B cell (primary cell): Measurements from ENCODE around the gene ASTL. TPM values are rescaled to one million over a fixed set of nuclear protein-coding genes. Genes with fewer than 3 reads are reported as not detected.

ENCODE experiments used
- ATAC-seq: fragments of 200-7000 bp; cut with Tn5 transposase; one replicate; pipeline ENCODE4 v1.10.0; 2021; ENCODE audit warnings: low read depth, mild to moderate bottlenecking, moderate number of reproducible peaks, moderate library complexity
- CTCF ChIA-PET: fragments of 350-600 bp; sonication (Branson Sonifier 250); formaldehyde crosslinking; loops from one replicate; lab custom pipeline; 2021; ENCODE audit warnings: antibody characterized with exemption, inconsistent platforms; lab: Charles Lee
- POLR2A ChIA-PET: fragments of 350-600 bp; sonication (Branson Sonifier 250); formaldehyde crosslinking; loops from one replicate; lab custom pipeline; 2021; ENCODE audit warnings: antibody characterized with exemption; lab: Charles Lee
- DNase-seq: peaks from one replicate; pipeline ENCODE4 v3.0.0; 2013
- H2AFZ ChIP-seq: 2 replicates; pipeline ENCODE4 v1.6.1; 2012; ENCODE audit warnings: mild to moderate bottlenecking, low read depth, low read length; ENCODE audit not compliant: insufficient read depth, poor library complexity, severe bottlenecking
- H3K27ac ChIP-seq, 2 donors: 1 replicate in 1 of 2; 2 replicates in 1 of 2; pipeline ENCODE4 v1.5.1; 2012 to 2013; ENCODE audit warnings: low read length in 2 of 2, mild to moderate bottlenecking in 2 of 2, moderate library complexity in 1 of 2
- H3K27me3 ChIP-seq, 4 experiments: fragments of 200-600 bp in 1 of 4; sonication (generic) in 1 of 4; replicated peaks in 1 of 4; 1 replicate in 2 of 4; 2 replicates in 2 of 4; pipeline versions ENCODE4 v1.6.1 to v1.7.0; 2013 to 2016; ENCODE audit warnings: low read length in 3 of 4, mild to moderate bottlenecking in 2 of 4, mixed read lengths in 1 of 4, moderate library complexity in 1 of 4; ENCODE audit not compliant: insufficient read depth in 4 of 4, control insufficient read depth in 3 of 4; ENCODE audit errors: control extremely low read depth in 1 of 4
- H3K36me3 ChIP-seq, 2 experiments: replicated peaks in 1 of 2; 1 replicate in 1 of 2; 2 replicates in 1 of 2; pipeline versions ENCODE4 v1.6.1 to v1.7.1; 2013; ENCODE audit warnings: low read length in 1 of 2; ENCODE audit not compliant: insufficient read depth in 2 of 2, control insufficient read depth in 1 of 2; ENCODE audit errors: control extremely low read depth in 1 of 2, extremely low read depth in 1 of 2
- H3K4me1 ChIP-seq, 2 donors: fragments of 200-600 bp in 1 of 2; sonication (generic) in 1 of 2; 1 replicate in 1 of 2; 2 replicates in 1 of 2; pipeline versions ENCODE4 v1.5.1 to v1.6.1; 2013 to 2017; ENCODE audit warnings: low read length in 2 of 2; ENCODE audit not compliant: control insufficient read depth in 2 of 2, insufficient read depth in 2 of 2
- H3K4me2 ChIP-seq: replicated peaks from 2 replicates; pipeline ENCODE3; 2012; ENCODE audit warnings: mild to moderate bottlenecking, low read depth, low read length; ENCODE audit not compliant: poor library complexity, severe bottlenecking
- H3K4me3 ChIP-seq, 5 experiments: fragments of 200-600 bp in 1 of 5; sonication (generic) in 1 of 5; 1 replicate in 3 of 5; 2 replicates in 2 of 5; pipeline versions ENCODE4 v1.5.1 to v1.7.0; 2011 to 2016; ENCODE audit warnings: low read length in 4 of 5, mild to moderate bottlenecking in 4 of 5, low read depth in 2 of 5, control low read depth in 1 of 5, moderate library complexity in 1 of 5; ENCODE audit not compliant: insufficient read depth in 1 of 5; ENCODE audit errors: control extremely low read depth in 1 of 5, extremely low read depth in 1 of 5
- H3K79me2 ChIP-seq: fragments of 200-600 bp; sonication (generic); one replicate; pipeline ENCODE4 v1.6.0; 2016; ENCODE audit warnings: low read length; ENCODE audit not compliant: control insufficient read depth, insufficient read depth
- H3K9ac ChIP-seq: fragments of 200-600 bp; sonication (generic); 2 replicates; pipeline ENCODE4 v1.6.1; 2017; ENCODE audit warnings: mild to moderate bottlenecking, low read length, moderate library complexity
- H3K9me3 ChIP-seq, 3 donors: one replicate each; pipeline versions ENCODE4 v1.6.1 to v1.7.1; 2013; ENCODE audit warnings: low read length in 2 of 3; ENCODE audit not compliant: control insufficient read depth in 2 of 3, insufficient read depth in 1 of 3; ENCODE audit errors: control extremely low read depth in 1 of 3
- H4K20me1 ChIP-seq: 2 replicates; pipeline ENCODE4 v1.6.0; 2012; ENCODE audit warnings: mild to moderate bottlenecking, low read length; ENCODE audit not compliant: insufficient read depth, control insufficient read depth, poor library complexity, severe bottlenecking
- H3K27ac Mint-ChIP-seq: one replicate; pipeline ENCODE4 v1.8.0; 2021; ENCODE audit warnings: mixed read lengths
- H3K27me3 Mint-ChIP-seq: one replicate; pipeline ENCODE4 v1.8.0; 2021; ENCODE audit warnings: mixed read lengths
- H3K4me1 Mint-ChIP-seq: one replicate; pipeline ENCODE4 v1.8.0; 2021; ENCODE audit warnings: mixed read lengths
- H3K4me3 Mint-ChIP-seq: one replicate; pipeline ENCODE4 v1.8.0; 2021; ENCODE audit warnings: mixed read lengths
- H3K9me3 Mint-ChIP-seq: one replicate; pipeline ENCODE4 v1.8.0; 2022; ENCODE audit warnings: mixed read lengths; ENCODE audit not compliant: insufficient read depth
- EZH2 ChIP-seq: IDR thresholded peaks from 2 replicates; pipeline ENCODE4 v1.6.1; 2012; ENCODE audit warnings: borderline replicate concordance, low read depth, mild to moderate bottlenecking, moderate library complexity, low read length; ENCODE audit not compliant: insufficient read depth, poor library complexity, severe bottlenecking
- WGBS: methylation state at CpG from one replicate; pipeline ENCODE4 v1.1.5; 2013; ENCODE audit warnings: missing lambda C conversion rate; ENCODE audit not compliant: insufficient coverage; 5-methylcytosine and 5-hydroxymethylcytosine counted together
- intact Hi-C: fragments of 100-400 bp; cut with micrococcal nuclease; formaldehyde crosslinking; loops from one replicate; pipeline ENCODE4 v1.10.0; 2022
- polyA plus RNA-seq: library from polyadenylated mRNA; depleted of rRNA; stranded (reverse); fragments of >200 nt; gene quantifications from 2 replicates; pipeline ENCODE4 v1.2.3, GENCODE V29; 2012
- total RNA-seq, 2 donors: library from RNA; stranded (reverse); fragments of 120-200 nt in 1 of 2; gene quantifications; 1 replicate in 1 of 2; 2 replicates in 1 of 2; pipeline versions ENCODE4 v1.2.3 to v1.2.4, GENCODE V29; 2013 to 2022
- TF ChIP-seq, protein P1 (sequence below): fragments of 200-600 bp; IDR thresholded peaks from one replicate; pipeline ENCODE4 v1.8.0; 2022; ENCODE audit warnings: antibody characterized with exemption, mild to moderate bottlenecking

ASTL gene
- total and polyA plus RNA-seq, 2 donors (not counting 1 experiment from before 2014, with no cell fraction given), result 0.15 to 0.59 TPM

DNA sequence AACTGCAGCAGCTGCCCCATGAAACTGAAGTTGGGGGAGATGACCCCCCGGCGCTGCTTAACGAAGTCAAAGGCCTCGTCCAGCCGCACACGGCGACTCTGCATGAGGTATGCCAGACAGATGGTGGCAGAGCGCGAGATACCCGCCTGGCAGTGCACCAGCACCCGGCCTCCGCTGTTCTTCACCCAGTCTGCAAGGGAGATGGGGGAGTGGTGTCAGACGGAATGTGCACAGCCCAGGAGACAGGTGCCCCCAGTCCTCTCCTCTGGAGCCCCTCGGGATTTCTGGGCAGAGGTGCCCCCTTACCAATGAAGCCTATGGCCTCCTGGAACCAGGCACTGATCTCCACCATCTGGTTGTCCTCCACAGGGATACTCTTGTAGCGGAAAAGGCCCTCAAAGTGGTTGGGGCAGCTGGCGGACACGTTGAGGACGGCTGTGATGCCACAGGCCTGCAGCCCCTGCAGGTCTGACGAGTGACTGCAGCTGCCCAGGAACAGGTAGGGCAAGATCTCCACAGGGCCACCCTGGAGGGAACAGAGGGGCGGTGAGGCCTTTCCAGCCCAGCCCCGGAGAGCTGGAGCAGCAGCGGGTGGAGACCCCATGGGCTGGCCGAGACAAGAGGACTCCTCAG is 5.7 kb upstream of the ASTL start:
- H3K9ac ChIP-seq, result peak overlapping the region; percentile 69
- Mint-ChIP-seq H3K4me3 (peak overlapping the region; percentile 92), H3K27me3 (no peaks in the 10 kb centered on the region), H3K9me3 (no peaks in the 10 kb centered on the region), H3K4me1 (peaks cover 67% of the 10 kb centered on the region), H3K27ac (peak overlapping the region; percentile 91)
- 63% methylated on average over 20 of the region's 23 CpGs for WGBS
- no peaks in the 10 kb centered on the region for H3K9me3 ChIP-seq
- H4K20me1 ChIP-seq, result peaks cover 17% of the 10 kb centered on the region
- H3K79me2 ChIP-seq, result peaks cover 2% of the 10 kb centered on the region
- no peaks in the 10 kb centered on the region for H3K36me3 ChIP-seq
- intact Hi-C loops, result no loop called here
- DNase-seq (peak; percentile 57), ATAC-seq (no peak)
- ChIA-PET CTCF (interaction anchor here (1.3 to 23.6 kb wide), 8 partner anchors 9 to 151 kb away, joined by 3 to 1065 read pairs (median 7); no protein-coding TSS in a partner anchor), POLR2A (interaction anchor here (0.8 to 7.9 kb wide), 5 partner anchors 15 to 64 kb away, joined by 3 to 47 read pairs (median 5); partner anchors contain the start of genes ADRA2B and STARD7)
- TF ChIP-seq, protein P1, sequence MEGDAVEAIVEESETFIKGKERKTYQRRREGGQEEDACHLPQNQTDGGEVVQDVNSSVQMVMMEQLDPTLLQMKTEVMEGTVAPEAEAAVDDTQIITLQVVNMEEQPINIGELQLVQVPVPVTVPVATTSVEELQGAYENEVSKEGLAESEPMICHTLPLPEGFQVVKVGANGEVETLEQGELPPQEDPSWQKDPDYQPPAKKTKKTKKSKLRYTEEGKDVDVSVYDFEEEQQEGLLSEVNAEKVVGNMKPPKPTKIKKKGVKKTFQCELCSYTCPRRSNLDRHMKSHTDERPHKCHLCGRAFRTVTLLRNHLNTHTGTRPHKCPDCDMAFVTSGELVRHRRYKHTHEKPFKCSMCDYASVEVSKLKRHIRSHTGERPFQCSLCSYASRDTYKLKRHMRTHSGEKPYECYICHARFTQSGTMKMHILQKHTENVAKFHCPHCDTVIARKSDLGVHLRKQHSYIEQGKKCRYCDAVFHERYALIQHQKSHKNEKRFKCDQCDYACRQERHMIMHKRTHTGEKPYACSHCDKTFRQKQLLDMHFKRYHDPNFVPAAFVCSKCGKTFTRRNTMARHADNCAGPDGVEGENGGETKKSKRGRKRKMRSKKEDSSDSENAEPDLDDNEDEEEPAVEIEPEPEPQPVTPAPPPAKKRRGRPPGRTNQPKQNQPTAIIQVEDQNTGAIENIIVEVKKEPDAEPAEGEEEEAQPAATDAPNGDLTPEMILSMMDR, result no peak
- TF ChIP-seq EZH2, result no peak
- no peaks in the 10 kb centered on the region for H3K27me3 ChIP-seq
- peak overlapping the region; percentile 42 to 71 (median 59) for H3K4me3 ChIP-seq
- H3K4me1 ChIP-seq, result peaks cover 49 to 63% of the 10 kb centered on the region in 2 donors
- peak overlapping the region; percentile 91 for H3K4me2 ChIP-seq
- no peak overlapping the region for H2AFZ ChIP-seq
- H3K27ac ChIP-seq, result peak overlapping the region; percentile 47 to 53
